Urinary bladder (tissue), 4 donors: Measurements from ENCODE around the gene KRTAP3-2. TPM values are rescaled to one million over a fixed set of nuclear protein-coding genes. Genes with fewer than 3 reads are reported as not detected.

ENCODE experiments used
- DNase-seq: peaks from one replicate; pipeline ENCODE4 v3.0.0-alpha.2; 2015; ENCODE audit errors: extremely low spot score
- H3K27ac ChIP-seq: one replicate; pipeline ENCODE4 v1.5.1; 2013; ENCODE audit warnings: low read depth, mild to moderate bottlenecking, moderate library complexity
- H3K36me3 ChIP-seq: one replicate; pipeline ENCODE4 v1.6.1; 2013; ENCODE audit warnings: mild to moderate bottlenecking, moderate library complexity; ENCODE audit not compliant: insufficient read depth
- H3K4me1 ChIP-seq: one replicate; pipeline ENCODE4 v1.6.1; 2013; ENCODE audit warnings: mild to moderate bottlenecking, moderate library complexity; ENCODE audit not compliant: insufficient read depth
- H3K4me3 ChIP-seq: one replicate; pipeline ENCODE4 v1.5.1; 2013; ENCODE audit warnings: low read depth, low read length
- WGBS: extraction: QIAGEN DNeasy Blood & Tissue Kit; methylation state at CpG from one replicate; pipeline ENCODE4 v1.1.7; 2013; 5-methylcytosine and 5-hydroxymethylcytosine counted together
- polyA plus RNA-seq: library from polyadenylated mRNA; stranded (reverse); fragments of 200-250 nt; gene quantifications from one replicate; pipeline ENCODE4 v1.2.3, GENCODE V29; 2013
- small RNA-seq: library from RNA; depleted of rRNA; stranded (forward); fragments of <200 nt; gene quantifications from one replicate; pipeline ENCODE3, GENCODE V24; 2014
- total RNA-seq: library from RNA; depleted of rRNA; stranded (reverse); fragments of >200 nt; gene quantifications from one replicate; pipeline ENCODE4 v1.2.3, GENCODE V29; 2014
- donor health status: healthy with polysubstance abuse.
- donor health status: healthy.

Gene KRTAP3-2
- total and polyA plus RNA-seq, 2 donors = not detected

GRCh38 chr17:40949418-40949817 is 50.3 kb downstream of the KRTAP3-2 start:
- no peak for DNase-seq
- 20% methylated on average over 10 of the region's 10 CpGs for WGBS
- Histone ChIP-seq H3K4me3 (no peak overlapping the region), H3K27ac (no peak overlapping the region), H3K4me1 (no peaks in the 10 kb centered on the region), H3K36me3 (no peaks in the 10 kb centered on the region)

Small RNA genes within 50 kb of the gene (small RNA-seq; reads per million reads assigned to genes)
- not detected for gene KRTAP3-4P

Other genes starting within 250 kb of the KRTAP3-2 start
Only the 30 nearest of the 37 such genes appear.
- gene KRT28, start 199.9 kb downstream of the KRTAP3-2 start, total RNA-seq = not detected
- not detected for gene KRT28, start 199.9 kb downstream of the KRTAP3-2 start, polyA plus RNA-seq
- gene KRT10, start 177.3 kb downstream of the KRTAP3-2 start, total RNA-seq = 4.8 TPM
- gene KRT10, start 177.3 kb downstream of the KRTAP3-2 start, polyA plus RNA-seq = 21.5 TPM
- not detected for gene KRT12, start 132.7 kb downstream of the KRTAP3-2 start, total RNA-seq
- not detected for gene KRT12, start 132.7 kb downstream of the KRTAP3-2 start, polyA plus RNA-seq
- 23.2 TPM for gene KRT20, start 114.7 kb downstream of the KRTAP3-2 start, total RNA-seq
- gene KRT20, start 114.7 kb downstream of the KRTAP3-2 start, polyA plus RNA-seq = 2.2 TPM
- 14.7 TPM for gene KRT23, start 62.3 kb downstream of the KRTAP3-2 start, total RNA-seq
- gene KRT23, start 62.3 kb downstream of the KRTAP3-2 start, polyA plus RNA-seq = 0.87 TPM
- gene KRT39, start 33.0 kb downstream of the KRTAP3-2 start, total RNA-seq = not detected
- gene KRT39, start 33.0 kb downstream of the KRTAP3-2 start, polyA plus RNA-seq = not detected
- not detected for gene KRT40, start 15.6 kb downstream of the KRTAP3-2 start, total RNA-seq
- not detected for gene KRT40, start 15.6 kb downstream of the KRTAP3-2 start, polyA plus RNA-seq
- gene KRTAP3-3, start 5.7 kb downstream of the KRTAP3-2 start, total RNA-seq = not detected
- not detected for gene KRTAP3-3, start 5.7 kb downstream of the KRTAP3-2 start, polyA plus RNA-seq
- not detected for gene KRTAP3-1, start 9.2 kb upstream of the KRTAP3-2 start, total RNA-seq
- gene KRTAP3-1, start 9.2 kb upstream of the KRTAP3-2 start, polyA plus RNA-seq = not detected
- not detected for gene KRTAP1-5, start 27.3 kb upstream of the KRTAP3-2 start, total RNA-seq
- gene KRTAP1-5, start 27.3 kb upstream of the KRTAP3-2 start, polyA plus RNA-seq = 0.11 TPM
- not detected for gene KRTAP1-4, start 30.3 kb upstream of the KRTAP3-2 start, total RNA-seq
- not detected for gene KRTAP1-4, start 30.3 kb upstream of the KRTAP3-2 start, polyA plus RNA-seq
- gene KRTAP1-3, start 35.0 kb upstream of the KRTAP3-2 start, total RNA-seq = not detected
- gene KRTAP1-3, start 35.0 kb upstream of the KRTAP3-2 start, polyA plus RNA-seq = not detected
- not detected for gene KRTAP1-1, start 41.5 kb upstream of the KRTAP3-2 start, total RNA-seq
- gene KRTAP1-1, start 41.5 kb upstream of the KRTAP3-2 start, polyA plus RNA-seq = not detected
- not detected for gene KRTAP2-1, start 47.4 kb upstream of the KRTAP3-2 start, total RNA-seq
- not detected for gene KRTAP2-1, start 47.4 kb upstream of the KRTAP3-2 start, polyA plus RNA-seq
- gene KRTAP2-2, start 55.3 kb upstream of the KRTAP3-2 start, total RNA-seq = not detected
- not detected for gene KRTAP2-2, start 55.3 kb upstream of the KRTAP3-2 start, polyA plus RNA-seq
- not detected for gene KRTAP2-3, start 60.2 kb upstream of the KRTAP3-2 start, total RNA-seq
- not detected for gene KRTAP2-3, start 60.2 kb upstream of the KRTAP3-2 start, polyA plus RNA-seq
- gene KRTAP2-4, start 66.0 kb upstream of the KRTAP3-2 start, total RNA-seq = not detected
- not detected for gene KRTAP2-4, start 66.0 kb upstream of the KRTAP3-2 start, polyA plus RNA-seq
- gene KRTAP4-7, start 84.2 kb upstream of the KRTAP3-2 start, total RNA-seq = not detected
- gene KRTAP4-7, start 84.2 kb upstream of the KRTAP3-2 start, polyA plus RNA-seq = not detected
- not detected for gene KRTAP4-8, start 98.2 kb upstream of the KRTAP3-2 start, total RNA-seq
- not detected for gene KRTAP4-8, start 98.2 kb upstream of the KRTAP3-2 start, polyA plus RNA-seq
- not detected for gene KRTAP4-16, start 102.3 kb upstream of the KRTAP3-2 start, total RNA-seq
- gene KRTAP4-16, start 102.3 kb upstream of the KRTAP3-2 start, polyA plus RNA-seq = not detected
- gene KRTAP4-9, start 105.5 kb upstream of the KRTAP3-2 start, total RNA-seq = not detected
- not detected for gene KRTAP4-9, start 105.5 kb upstream of the KRTAP3-2 start, polyA plus RNA-seq
- gene KRTAP4-11, start 118.5 kb upstream of the KRTAP3-2 start, total RNA-seq = not detected
- gene KRTAP4-11, start 118.5 kb upstream of the KRTAP3-2 start, polyA plus RNA-seq = not detected
- gene KRTAP4-12, start 124.3 kb upstream of the KRTAP3-2 start, total RNA-seq = not detected
- not detected for gene KRTAP4-12, start 124.3 kb upstream of the KRTAP3-2 start, polyA plus RNA-seq
- gene KRTAP4-6, start 140.6 kb upstream of the KRTAP3-2 start, total RNA-seq = not detected
- gene KRTAP4-6, start 140.6 kb upstream of the KRTAP3-2 start, polyA plus RNA-seq = not detected
- not detected for gene KRTAP4-5, start 149.9 kb upstream of the KRTAP3-2 start, total RNA-seq
- not detected for gene KRTAP4-5, start 149.9 kb upstream of the KRTAP3-2 start, polyA plus RNA-seq
- gene KRTAP4-4, start 160.8 kb upstream of the KRTAP3-2 start, total RNA-seq = not detected
- not detected for gene KRTAP4-4, start 160.8 kb upstream of the KRTAP3-2 start, polyA plus RNA-seq
- not detected for gene KRTAP4-3, start 168.3 kb upstream of the KRTAP3-2 start, total RNA-seq
- not detected for gene KRTAP4-3, start 168.3 kb upstream of the KRTAP3-2 start, polyA plus RNA-seq
- not detected for gene KRTAP4-2, start 178.3 kb upstream of the KRTAP3-2 start, total RNA-seq
- not detected for gene KRTAP4-2, start 178.3 kb upstream of the KRTAP3-2 start, polyA plus RNA-seq
- not detected for gene KRTAP4-1, start 185.0 kb upstream of the KRTAP3-2 start, total RNA-seq
- gene KRTAP4-1, start 185.0 kb upstream of the KRTAP3-2 start, polyA plus RNA-seq = not detected
- not detected for gene KRTAP9-1, start 190.0 kb upstream of the KRTAP3-2 start, total RNA-seq
- not detected for gene KRTAP9-1, start 190.0 kb upstream of the KRTAP3-2 start, polyA plus RNA-seq